Osteocyte (in vitro differentiated cells): ENCODE results near the gene XYLT1. TPM values are rescaled to one million over a fixed set of nuclear protein-coding genes. Genes with fewer than 3 reads are reported as not detected.

Experiments
- DNase-seq: peaks from one replicate; pipeline ENCODE4 v3.0.0; 2021; ENCODE audit warnings: mixed read lengths; ENCODE audit not compliant: unreplicated experiment; ENCODE audit errors: extremely low spot score
- H3K27ac Mint-ChIP-seq: one replicate; pipeline ENCODE4 v1.8.0; 2021; ENCODE audit warnings: mild to moderate bottlenecking, mixed read lengths; ENCODE audit not compliant: unreplicated experiment
- H3K27me3 Mint-ChIP-seq: one replicate; pipeline ENCODE4 v1.8.0; 2021; ENCODE audit warnings: mixed read lengths; ENCODE audit not compliant: unreplicated experiment
- H3K36me3 Mint-ChIP-seq: one replicate; pipeline ENCODE4 v1.8.0; 2021; ENCODE audit warnings: mixed read lengths; ENCODE audit not compliant: unreplicated experiment
- H3K4me1 Mint-ChIP-seq: one replicate; pipeline ENCODE4 v1.8.0; 2021; ENCODE audit warnings: mixed read lengths; ENCODE audit not compliant: unreplicated experiment
- H3K4me3 Mint-ChIP-seq: one replicate; pipeline ENCODE4 v1.8.0; 2021; ENCODE audit warnings: mild to moderate bottlenecking, moderate library complexity, mixed read lengths; ENCODE audit not compliant: unreplicated experiment
- H3K9me3 Mint-ChIP-seq: one replicate; pipeline ENCODE4 v1.8.0; 2021; ENCODE audit warnings: mixed read lengths; ENCODE audit not compliant: unreplicated experiment
- CTCF ChIP-seq: fragments of 200-600 bp; sonication (generic); IDR thresholded peaks from 2 replicates; pipeline ENCODE4 v1.5.0; 2021; ENCODE audit warnings: antibody characterized with exemption, mild to moderate bottlenecking, moderate library complexity
- total RNA-seq: library from RNA; stranded (reverse); gene quantifications from 2 replicates; pipeline ENCODE4 v1.2.1, GENCODE V29; 2021

Gene XYLT1
- total RNA-seq, 1 donor from 2014 or later = 11.1 TPM

- no peak for DNase-seq
- Mint-ChIP-seq H3K4me1 (no peaks in the 10 kb centered on the region), H3K9me3 (peaks cover 5% of the 10 kb centered on the region), H3K36me3 (no peaks in the 10 kb centered on the region), H3K4me3 (no peak overlapping the region), H3K27me3 (no peaks in the 10 kb centered on the region), H3K27ac (no peak overlapping the region)
- TF ChIP-seq CTCF = no peak
Observed at GRCh38 chr16:17515421-17516210, 44.9 kb upstream of the XYLT1 start.

- TF ChIP-seq CTCF = no peak
- no peak overlapping the region for H3K27ac Mint-ChIP-seq
- no peaks in the 10 kb centered on the region for H3K27me3 Mint-ChIP-seq
- H3K36me3 Mint-ChIP-seq = no peaks in the 10 kb centered on the region
- H3K9me3 Mint-ChIP-seq = peaks cover 12% of the 10 kb centered on the region
- H3K4me1 Mint-ChIP-seq = no peaks in the 10 kb centered on the region
- H3K4me3 Mint-ChIP-seq = no peak overlapping the region
- no peak for DNase-seq
Observed at GRCh38 chr16:17512636-17513220, 42.0 kb upstream of the XYLT1 start.

DNA sequence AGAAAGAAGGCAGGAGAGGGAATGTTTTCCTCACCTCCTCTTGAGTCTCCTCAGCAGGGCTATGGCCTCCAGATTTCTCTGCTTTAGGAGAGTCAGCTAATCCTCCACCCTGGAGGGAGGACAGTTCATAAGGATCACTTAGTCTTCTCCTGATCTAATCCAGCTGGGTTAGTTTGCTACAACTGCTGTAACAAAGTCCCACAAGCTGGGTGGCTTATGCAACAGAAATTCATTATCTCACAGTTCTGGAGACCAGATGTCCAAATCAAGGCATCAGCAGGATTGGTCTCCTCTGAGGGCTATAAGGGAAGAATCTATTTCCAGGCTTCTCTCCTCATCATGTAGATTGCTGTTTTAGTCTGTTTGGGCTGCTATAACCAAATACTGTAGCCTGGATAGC, 40.6 kb upstream of the XYLT1 start:
- Mint-ChIP-seq H3K36me3 (no peaks in the 10 kb centered on the region), H3K9me3 (peaks cover 16% of the 10 kb centered on the region), H3K4me3 (no peak overlapping the region), H3K4me1 (no peaks in the 10 kb centered on the region), H3K27ac (no peak overlapping the region), H3K27me3 (no peaks in the 10 kb centered on the region)
- no peak for TF ChIP-seq CTCF
- DNase-seq = no peak

- Mint-ChIP-seq H3K27ac (no peak overlapping the region), H3K4me1 (no peaks in the 10 kb centered on the region), H3K4me3 (no peak overlapping the region), H3K9me3 (peaks cover 16% of the 10 kb centered on the region), H3K36me3 (no peaks in the 10 kb centered on the region), H3K27me3 (no peaks in the 10 kb centered on the region)
- no peak for DNase-seq
- TF ChIP-seq CTCF = no peak
Observed at GRCh38 chr16:17510567-17510966, 39.8 kb upstream of the XYLT1 start.

DNA sequence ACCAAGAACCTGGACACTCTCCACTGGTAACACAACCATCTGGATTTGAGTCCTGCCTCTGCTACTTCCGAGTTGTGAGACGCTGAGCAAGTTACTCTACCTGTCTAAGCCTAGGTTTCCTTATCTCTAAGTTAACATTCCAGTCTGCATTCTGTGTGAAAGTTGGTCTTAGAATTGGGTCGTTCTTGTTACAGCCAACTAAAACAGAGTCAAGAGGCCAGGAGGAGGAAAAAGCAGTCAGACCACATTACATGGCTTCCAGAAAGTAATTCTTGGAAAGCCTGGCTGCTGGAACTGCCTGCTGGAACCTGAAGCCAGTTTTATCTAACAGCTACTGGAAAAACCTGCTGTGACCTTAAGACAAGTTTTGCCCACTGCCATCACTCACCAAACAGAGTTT, 38.4 kb upstream of the XYLT1 start:
- H3K4me3 Mint-ChIP-seq = no peak overlapping the region
- no peaks in the 10 kb centered on the region for H3K36me3 Mint-ChIP-seq
- TF ChIP-seq CTCF = no peak
- H3K27ac Mint-ChIP-seq = no peak overlapping the region
- no peaks in the 10 kb centered on the region for H3K4me1 Mint-ChIP-seq
- H3K9me3 Mint-ChIP-seq = peaks cover 14% of the 10 kb centered on the region
- no peak for DNase-seq
- H3K27me3 Mint-ChIP-seq = no peaks in the 10 kb centered on the region
